ENCODE data around the gene TMEM63A. TPM values are rescaled to one million over a fixed set of nuclear protein-coding genes. Genes with fewer than 3 reads are reported as not detected.

The TMEM63A gene
- total RNA-seq = 10.0 and 24.7 TPM in 2 replicates

DNA sequence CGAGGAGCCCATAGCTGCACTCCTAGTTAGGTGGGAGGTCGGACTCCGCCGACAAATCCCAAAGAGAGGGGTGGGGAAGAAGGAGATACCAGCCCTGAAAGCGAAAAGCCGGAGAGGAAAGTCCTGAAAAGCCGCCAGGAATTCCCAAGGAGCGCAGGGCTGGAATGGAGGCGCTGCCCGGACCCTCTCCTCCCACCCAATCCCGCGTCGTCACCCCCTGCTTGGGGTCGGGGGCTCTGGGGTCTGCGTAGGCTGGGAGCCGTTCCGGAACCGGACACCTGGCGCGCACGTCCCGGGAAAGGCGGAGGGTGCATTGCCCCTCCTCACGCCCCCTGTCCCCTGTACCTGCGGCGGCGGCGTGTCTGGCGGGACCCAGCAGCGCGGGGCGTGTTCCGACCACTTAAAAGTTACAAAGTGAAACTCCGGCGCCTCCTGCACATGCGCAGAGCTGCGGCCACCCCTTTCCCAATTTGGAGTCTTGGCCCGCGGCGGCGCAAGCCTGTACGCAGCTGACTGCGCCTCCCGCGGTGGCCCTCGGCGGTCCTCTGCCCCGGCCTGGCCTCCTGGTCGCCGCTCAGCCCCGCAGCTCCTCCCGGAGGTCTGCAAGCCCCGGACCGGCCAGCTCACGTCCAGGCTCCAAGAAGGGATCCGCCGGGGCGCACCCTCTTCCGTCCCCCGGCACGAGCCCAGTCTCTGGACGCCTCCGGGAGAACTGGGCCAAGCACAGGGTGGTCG is at the start of gene TMEM63A:
Gene TMEM63A (minus strand): TSS at position 422 of the 735 bp plus-strand sequence. CDS start 4,800 bp downstream, outside the sequence.

DNA sequence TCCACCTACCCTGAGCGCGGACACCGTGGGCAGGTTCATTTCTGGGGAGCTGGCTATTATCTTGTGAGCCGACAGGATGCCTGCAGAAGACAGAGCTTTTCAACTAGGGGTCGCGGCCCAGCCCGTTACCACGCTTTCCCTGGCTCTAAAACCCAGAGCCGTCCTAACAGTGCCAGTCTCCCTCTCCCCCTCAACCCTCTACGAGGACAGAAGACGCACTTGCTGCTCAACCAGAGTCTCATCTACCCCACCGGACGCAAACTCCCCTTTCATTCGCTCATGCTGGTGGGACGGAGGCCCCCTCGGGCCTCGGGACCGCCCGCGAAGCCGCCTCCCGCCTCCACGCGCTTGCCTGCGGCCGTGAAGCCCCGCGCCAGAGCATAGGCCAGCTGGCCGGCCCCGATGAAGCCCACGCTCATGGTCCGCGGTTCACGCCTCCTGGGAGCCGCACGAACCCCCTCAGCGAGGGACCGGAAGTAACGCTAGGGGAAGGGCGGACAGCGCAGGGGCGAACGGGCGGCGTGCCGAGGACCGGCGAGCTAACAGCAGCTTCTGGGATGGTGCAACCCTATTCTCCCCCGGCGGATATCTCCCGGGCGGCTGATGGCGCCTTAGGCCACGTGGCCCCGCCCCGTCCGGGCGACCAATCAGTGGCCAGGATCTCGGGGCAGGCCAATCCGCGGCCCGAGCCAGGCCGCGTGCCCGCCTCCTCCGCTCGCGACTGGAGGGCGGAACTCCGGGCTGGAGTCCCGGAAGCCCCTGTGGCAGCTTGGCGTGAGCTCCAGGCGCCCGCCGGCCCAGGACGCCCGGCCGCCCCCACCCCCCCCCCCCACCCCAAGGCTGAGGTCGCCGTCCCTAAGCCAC is 41.7 kb upstream of the TMEM63A start, which contains the start of gene PYCR2:
Gene PYCR2 (minus strand): TSS at position 559 of the 864 bp plus-strand sequence. CDS start 140 bp downstream, at position 419.

DNA sequence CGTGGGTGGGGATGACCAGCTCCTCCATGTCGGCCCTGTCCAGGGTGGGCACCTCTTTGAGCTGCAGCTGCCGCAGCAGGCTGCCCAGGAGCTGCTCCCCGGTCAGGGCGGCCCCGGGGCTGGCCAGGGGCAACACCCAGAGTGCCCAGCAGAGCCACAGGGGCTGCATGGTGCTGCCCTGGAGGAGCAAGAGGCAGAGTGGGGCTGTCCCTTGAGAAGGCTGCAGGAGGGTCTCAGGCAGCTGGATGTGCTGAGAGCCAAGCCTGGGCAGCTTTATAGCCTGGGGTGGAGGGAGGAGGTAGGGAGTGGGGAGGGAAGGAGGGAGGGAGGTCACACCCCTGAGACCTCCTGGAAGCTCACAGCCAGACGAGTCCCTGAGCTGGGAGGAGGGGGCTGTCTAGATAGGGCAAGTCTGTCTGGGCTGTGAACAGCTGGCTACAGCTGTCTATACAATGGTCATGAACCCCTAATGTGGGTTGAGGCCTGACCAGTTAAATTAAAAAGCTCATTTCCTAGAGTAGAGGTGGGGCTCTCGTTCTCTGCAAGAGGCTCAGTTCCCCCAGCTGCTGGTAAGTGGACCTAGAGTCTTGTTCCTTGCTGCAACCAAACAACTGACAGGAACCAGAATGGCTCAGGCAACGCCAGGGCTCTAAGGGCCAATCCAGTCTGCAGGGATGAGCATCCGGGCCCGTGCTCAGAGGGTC is 6.9 kb upstream of the TMEM63A start, which contains the start of gene LEFTY1:
Gene LEFTY1 (minus strand): TSS at position 249 of the 704 bp plus-strand sequence. CDS start 80 bp downstream, at position 169.

DNA sequence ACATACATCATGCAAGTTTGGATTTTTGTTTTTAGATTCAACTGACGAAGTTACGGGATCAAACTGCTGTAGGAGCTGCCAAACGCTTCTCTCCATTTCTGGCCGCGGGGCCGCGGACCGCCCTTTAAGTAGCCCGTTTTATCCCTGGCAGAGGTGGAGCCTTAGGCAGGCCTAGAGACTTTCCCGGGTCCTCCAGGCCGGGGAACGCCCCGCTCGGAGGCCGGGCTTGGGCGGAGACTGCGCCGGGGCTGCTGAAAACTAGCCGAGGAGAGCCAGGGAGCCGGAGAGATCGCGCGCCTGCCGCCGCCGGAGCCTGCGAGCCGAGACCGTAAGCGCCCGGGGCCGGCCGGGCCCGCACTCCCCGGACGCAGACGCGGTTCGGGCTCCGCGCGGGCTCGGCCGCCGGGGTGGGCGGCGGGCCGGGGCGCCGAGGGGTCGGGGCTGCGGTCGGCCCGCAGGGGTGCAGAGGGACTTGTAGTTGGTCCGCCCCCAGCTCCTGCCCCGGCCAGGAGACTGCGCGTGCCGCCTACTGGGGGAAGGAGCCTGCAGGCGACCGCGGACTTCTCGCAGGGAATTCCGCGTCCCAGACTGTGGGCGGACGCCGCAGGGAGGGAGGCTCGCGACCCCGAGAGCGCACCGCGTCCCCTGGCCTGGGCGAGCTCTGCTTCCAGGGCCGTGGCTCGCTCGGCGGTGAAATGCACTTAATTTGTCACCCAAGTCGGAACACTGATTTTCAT is 72.2 kb downstream of the TMEM63A start, which contains the start of gene EPHX1:
Gene EPHX1 (plus strand): TSS at position 283 of the 737 bp plus-strand sequence. CDS start 18,606 bp downstream, outside the sequence.

Other genes with a start within 250 kb of the TMEM63A start
- gene ENAH, start 229.3 kb downstream of the TMEM63A start, total RNA-seq = 64.1 and 104 TPM in 2 replicates
- 183 and 186 TPM in 2 replicates for gene SRP9, start 104.6 kb downstream of the TMEM63A start, total RNA-seq
- 7.4 and 10.1 TPM in 2 replicates for gene EPHX1, start 72.3 kb downstream of the TMEM63A start, total RNA-seq
- gene LEFTY1, start 6.8 kb upstream of the TMEM63A start, total RNA-seq = not detected in 2 replicates
- gene PYCR2, start 41.9 kb upstream of the TMEM63A start, total RNA-seq = 31.6 and 36.3 TPM in 2 replicates
- gene LEFTY2, start 58.8 kb upstream of the TMEM63A start, total RNA-seq = under 0.01 and 0.09 TPM in 2 replicates
- gene SDE2, start 117.0 kb upstream of the TMEM63A start, total RNA-seq = 20.6 and 23.8 TPM in 2 replicates
- 140 and 169 TPM in 2 replicates for gene H3-3A, start 180.3 kb upstream of the TMEM63A start, total RNA-seq

Measured in endothelial cell of coronary artery (primary cell).